Esophagus muscularis mucosa (tissue), 4 donors: ENCODE results near the gene GPR139. TPM values are rescaled to one million over a fixed set of nuclear protein-coding genes. Genes with fewer than 3 reads are reported as not detected.

ENCODE experiments used
- DNase-seq: peaks from one replicate; pipeline ENCODE4 v3.0.0-alpha.2; 2017; ENCODE audit errors: extremely low spot score
- H3K27ac ChIP-seq, 4 donors: fragments of 200-600 bp; sonication (generic); replicated peaks in 1 of 4; 1 replicate in 3 of 4; 2 replicates in 1 of 4; pipeline ENCODE4 v1.5.1; 2016 to 2019; ENCODE audit warnings: mild to moderate bottlenecking in 1 of 4
- H3K27me3 ChIP-seq, 4 donors: fragments of 200-600 bp; sonication (generic); one replicate each; pipeline versions ENCODE4 v1.5.1 to v1.6.0; 2016 to 2019
- H3K36me3 ChIP-seq, 4 donors: fragments of 200-600 bp; sonication (generic); one replicate each; pipeline ENCODE4 v1.5.1; 2016 to 2019
- H3K4me1 ChIP-seq, 4 donors: fragments of 200-600 bp; sonication (generic); one replicate each; pipeline ENCODE4 v1.5.1; 2016 to 2019
- H3K4me3 ChIP-seq, 4 donors: fragments of 200-600 bp; sonication (generic); 1 replicate in 2 of 4; 2 replicates in 2 of 4; pipeline ENCODE4 v1.5.1; 2016 to 2019; ENCODE audit warnings: mild to moderate bottlenecking in 4 of 4, moderate library complexity in 1 of 4
- H3K9me3 ChIP-seq, 4 donors: fragments of 200-600 bp; sonication (generic); 1 replicate in 3 of 4; 2 replicates in 1 of 4; pipeline ENCODE4 v1.5.1; 2016 to 2019
- CTCF ChIP-seq, 3 experiments: fragments of 200-600 bp in 2 of 3; fragments of 450-650 bp in 1 of 3; sonication (generic) in 2 of 3; IDR thresholded peaks; one replicate each; pipeline ENCODE4 v1.5.1; 2017 to 2019; ENCODE audit warnings: antibody characterized with exemption in 3 of 3, mild to moderate bottlenecking in 2 of 3, moderate library complexity in 1 of 3
- EP300 ChIP-seq: sonication (generic); formaldehyde crosslinking; IDR thresholded peaks from one replicate; pipeline ENCODE4 v1.6.1; 2017; ENCODE audit warnings: antibody characterized with exemption
- POLR2A ChIP-seq: fragments of 450-650 bp; IDR thresholded peaks from one replicate; pipeline ENCODE4 v1.6.1; 2017; ENCODE audit warnings: antibody characterized with exemption, moderate library complexity, mild to moderate bottlenecking, low read depth
- POLR2AphosphoS5 ChIP-seq, 2 donors: sonication (generic); formaldehyde crosslinking; IDR thresholded peaks; one replicate each; pipeline ENCODE4 v1.6.1; 2017; ENCODE audit warnings: antibody characterized with exemption in 2 of 2
- WGBS: methylation state at CpG from one replicate; pipeline ENCODE4 v1.1.5; 2018; 5-methylcytosine and 5-hydroxymethylcytosine counted together
- intact Hi-C: fragments of 100-400 bp; cut with DNase I; formaldehyde crosslinking; loops from one replicate; pipeline ENCODE4 v1.15.1; 2023
- total RNA-seq, 4 donors: library from RNA; depleted of rRNA; stranded (reverse); fragments of >200 nt; gene quantifications; one replicate each; pipeline versions ENCODE4 v1.1.0 to v1.2.1, GENCODE V29; 2016

Gene GPR139
- total RNA-seq, result not detected

GRCh38 chr16:20073203-20074098 is at the start of gene GPR139:
Gene GPR139 (minus strand): TSS chr16:20073890. CDS start chr16:20073616, 274 bp downstream.
- Histone ChIP-seq H3K27me3 (peaks cover 0 to 75% (median 0%) of the 10 kb centered on the region in 4 donors), H3K4me3 (no peak within 1 kb of the TSS), H3K36me3 (no peaks in the 10 kb centered on the region), H3K9me3 (peaks cover 0 to 6% (median 2%) of the 10 kb centered on the region in 4 donors), H3K4me1 (peaks cover 0 to 9% (median 6%) of the 10 kb centered on the region in 4 donors), H3K27ac (no peak within 1 kb of the TSS)
- TF ChIP-seq EP300 (no peak), POLR2A (no peak), CTCF (IDR thresholded peaks at IDR 0.05) (no peak), POLR2AphosphoS5 (IDR thresholded peaks at IDR 0.05) (no peak)
- no peak for DNase-seq
- 3% methylated on average over 19 of the region's 76 CpGs for WGBS
- intact Hi-C loops, result no loop called here

- WGBS, result 80% methylated on average over 8 of the region's 8 CpGs
- H3K9me3 ChIP-seq, result peaks cover 0 to 15% (median 9%) of the 10 kb centered on the region in 4 donors
These were observed 48.3 kb upstream of the GPR139 start for GRCh38 chr16:20122011-20122410.

DNA sequence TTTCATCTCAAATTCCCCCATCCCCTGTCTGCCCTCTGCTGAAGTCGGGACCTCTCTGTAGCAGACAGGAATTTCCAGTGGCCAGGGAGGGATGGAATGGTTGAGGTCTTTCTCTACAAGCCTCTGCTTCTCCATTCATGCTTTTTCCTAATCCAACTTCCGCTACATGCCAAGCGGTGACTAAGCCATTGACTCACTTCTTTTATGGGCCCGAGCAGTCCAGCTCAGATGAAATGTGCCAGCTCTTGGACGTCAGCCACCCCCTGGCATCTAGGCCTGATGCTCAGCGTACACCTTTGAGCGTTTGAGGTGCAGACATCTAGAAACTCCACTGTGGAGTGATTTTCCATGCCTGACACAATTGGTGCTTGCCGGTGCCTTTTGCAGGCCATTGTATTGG is 40.7 kb upstream of the GPR139 start:
- H3K36me3 ChIP-seq, result no peaks in the 10 kb centered on the region
- WGBS, result 79% methylated on average over 8 of the region's 8 CpGs
- no peak overlapping the region for H3K4me3 ChIP-seq
- H3K9me3 ChIP-seq, result no peaks in the 10 kb centered on the region
- DNase-seq, result no peak
- H3K27ac ChIP-seq, result no peak overlapping the region
- intact Hi-C loops, result no loop called here
- TF ChIP-seq POLR2A (no peak), CTCF (IDR thresholded peaks at IDR 0.05) (no peak), EP300 (no peak)
- no peaks in the 10 kb centered on the region for H3K27me3 ChIP-seq
- H3K4me1 ChIP-seq, result no peaks in the 10 kb centered on the region

More at GRCh38 chr16:20122011-20122410, 48.3 kb upstream of the GPR139 start:
- intact Hi-C loops, result no loop called here
- Histone ChIP-seq H3K27me3 (peaks cover 0 to 7% (median 0%) of the 10 kb centered on the region in 4 donors), H3K36me3 (no peaks in the 10 kb centered on the region), H3K4me1 (no peaks in the 10 kb centered on the region), H3K27ac (no peak overlapping the region), H3K4me3 (no peak overlapping the region)
- TF ChIP-seq CTCF (IDR thresholded peaks at IDR 0.05) (no peak), EP300 (no peak), POLR2AphosphoS5 (IDR thresholded peaks at IDR 0.05) (no peak), POLR2A (no peak)
- DNase-seq, result no peak

GRCh38 chr16:20111143-20111542 is 37.5 kb upstream of the GPR139 start:
- no peak for TF ChIP-seq CTCF (IDR thresholded peaks at IDR 0.05)
- TF ChIP-seq POLR2A, result no peak
- TF ChIP-seq EP300, result no peak
- TF ChIP-seq POLR2AphosphoS5 (IDR thresholded peaks at IDR 0.05), result no peak
- WGBS, result 90% methylated on average over 3 of the region's 3 CpGs
- H3K4me1 ChIP-seq, result no peaks in the 10 kb centered on the region
- H3K4me3 ChIP-seq, result no peak overlapping the region
- H3K27ac ChIP-seq, result no peak overlapping the region
- no peaks in the 10 kb centered on the region for H3K27me3 ChIP-seq
- DNase-seq, result no peak
- intact Hi-C loops, result no loop called here
- no peaks in the 10 kb centered on the region for H3K36me3 ChIP-seq
- H3K9me3 ChIP-seq, result no peaks in the 10 kb centered on the region
